Stimulated activated effector memory CD8-positive, alpha-beta T cell treated with anti-CD3 and anti-CD28 coated beads, Interleukin-12 subunit alpha, Interleukin-12 subunit beta, amount 100 ng/mL, for 72 hours (primary cell): ENCODE data around the gene MRPL43.
A peak's percentile ranks its signal among the peaks of the same experiment; 100 is the strongest.

Source experiments
- ATAC-seq: fragments of 150-1000 bp; cut with Tn5 transposase; 2 replicates; pipeline ENCODE4 v1.10.0; 2021
- DNase-seq, 2 donors: peaks; one replicate each; pipeline ENCODE4 v3.0.0; 2021 to 2022; ENCODE audit warnings: low spot score in 2 of 2
- H3K27ac Mint-ChIP-seq: one replicate; pipeline ENCODE4 v1.8.0; 2022; ENCODE audit warnings: mild to moderate bottlenecking, mixed read lengths
- H3K36me3 Mint-ChIP-seq: one replicate; pipeline ENCODE4 v1.8.0; 2022; ENCODE audit warnings: mild to moderate bottlenecking, mixed read lengths
- H3K4me1 Mint-ChIP-seq: one replicate; pipeline ENCODE4 v1.8.0; 2022; ENCODE audit warnings: mixed read lengths
- H3K4me3 Mint-ChIP-seq: one replicate; pipeline ENCODE4 v1.8.0; 2022; ENCODE audit warnings: mild to moderate bottlenecking, mixed read lengths
- H3K9me3 Mint-ChIP-seq: one replicate; pipeline ENCODE4 v1.8.0; 2022; ENCODE audit warnings: mixed read lengths

The MRPL43 gene

DNA sequence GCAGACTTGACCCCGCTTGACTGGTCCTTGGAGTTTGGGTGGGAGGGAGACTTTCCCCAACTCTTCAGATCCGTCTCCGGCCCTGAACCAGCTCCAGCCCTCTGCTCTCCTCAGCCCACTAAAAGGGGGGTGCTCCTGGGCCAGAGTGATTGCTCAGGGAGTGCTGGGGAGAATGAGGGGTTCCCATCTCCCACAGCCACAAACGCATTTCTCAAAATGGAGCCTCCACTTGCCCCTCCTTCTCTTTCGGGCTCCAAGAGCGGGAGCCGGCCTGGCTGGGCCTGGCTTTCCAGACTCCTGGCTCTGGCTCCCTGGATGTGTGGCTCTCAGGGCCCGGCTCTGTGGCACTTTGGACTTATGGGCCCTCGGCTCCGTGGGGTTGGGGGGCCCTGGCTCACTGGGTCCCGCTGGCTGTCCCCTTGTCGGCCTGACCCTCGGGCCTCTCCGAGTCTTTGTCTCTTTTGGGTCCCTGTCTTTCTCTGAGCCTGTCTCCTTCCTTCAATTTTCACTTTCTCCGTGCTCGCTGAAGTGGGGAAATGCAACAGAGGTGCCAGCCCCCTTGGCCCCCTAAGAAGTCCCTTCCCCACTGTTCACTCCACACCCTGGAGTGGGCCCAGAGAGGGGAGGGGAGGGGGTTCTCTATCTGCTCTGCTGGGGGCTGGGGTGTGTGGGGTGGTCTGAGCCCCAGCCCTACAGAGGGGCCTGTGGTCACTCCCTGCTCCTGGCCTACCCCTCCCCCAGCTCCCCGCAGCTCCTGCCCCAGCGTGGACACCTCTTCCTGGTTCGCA lies 13.0 kb upstream of the MRPL43 start:
- H3K36me3 Mint-ChIP-seq = peaks cover 17% of the 10 kb centered on the region
- peaks cover 28% of the 10 kb centered on the region for H3K4me1 Mint-ChIP-seq
- H3K4me3 Mint-ChIP-seq = peak overlapping the region; percentile 81
- ATAC-seq = no peak
- H3K27ac Mint-ChIP-seq = peak overlapping the region; percentile 34
- H3K9me3 Mint-ChIP-seq = no peaks in the 10 kb centered on the region
- DNase-seq = no peak

GRCh38 chr10:100999742-101000126 lies 12.4 kb upstream of the MRPL43 start, which contains the start of gene LZTS2:
Gene LZTS2 (plus strand): TSS chr10:100999808. CDS start chr10:101002539, 2,731 bp downstream.
- H3K4me1 Mint-ChIP-seq = peaks cover 28% of the 10 kb centered on the region
- DNase-seq (no peak), ATAC-seq (no peak)
- no peaks in the 10 kb centered on the region for H3K9me3 Mint-ChIP-seq
- peak within 1 kb of the TSS; percentile 84 for H3K27ac Mint-ChIP-seq
- H3K4me3 Mint-ChIP-seq = peak within 1 kb of the TSS; percentile 81
- peaks cover 23% of the 10 kb centered on the region for H3K36me3 Mint-ChIP-seq

DNA sequence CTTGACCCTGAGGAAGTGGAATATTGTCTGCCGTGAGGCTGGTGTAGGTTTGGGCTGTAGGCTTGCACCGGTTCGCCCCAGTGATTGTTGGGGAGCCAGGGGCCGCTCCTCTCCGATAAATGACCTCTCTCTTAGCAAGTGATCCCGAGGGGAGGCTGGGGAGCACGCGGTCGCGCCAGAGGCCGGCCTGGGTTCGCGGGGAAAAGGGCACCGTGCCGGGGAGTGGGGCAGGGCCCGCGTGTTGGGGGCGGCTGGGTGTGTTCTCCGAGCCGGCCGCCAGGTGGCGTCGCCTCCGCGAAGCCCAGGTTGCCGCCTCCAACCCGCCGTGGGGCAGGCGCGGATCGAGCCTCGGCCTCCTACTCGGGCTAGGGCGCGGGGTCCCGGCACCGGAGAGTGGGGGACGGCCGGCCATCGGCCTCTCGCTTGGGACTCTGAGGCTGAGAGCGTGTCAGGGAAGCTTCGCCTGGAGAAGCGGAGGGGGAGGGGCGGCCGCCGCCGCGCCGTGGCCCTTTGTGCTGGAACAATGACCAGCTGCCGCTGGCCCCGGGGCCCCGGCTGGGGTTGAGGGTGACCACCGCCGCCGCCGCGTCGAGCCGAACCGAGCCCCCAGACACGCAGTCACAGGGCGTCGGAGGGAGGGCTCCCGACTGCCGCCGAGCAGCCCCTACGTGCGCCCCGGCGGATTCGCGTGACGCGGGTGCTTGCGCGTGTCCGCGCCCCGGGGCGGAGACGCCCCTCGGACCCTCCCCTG lies 11.9 kb upstream of the MRPL43 start:
- Mint-ChIP-seq H3K4me1 (peaks cover 28% of the 10 kb centered on the region), H3K27ac (peak overlapping the region; percentile 84), H3K4me3 (peak overlapping the region; percentile 81), H3K9me3 (no peaks in the 10 kb centered on the region), H3K36me3 (peaks cover 28% of the 10 kb centered on the region)
- ATAC-seq (peak; percentile 79), DNase-seq (peak; percentile 87 to 89)

- ATAC-seq (peak; percentile 52), DNase-seq (peak in 1 of 2 donors; percentile 37)
- Mint-ChIP-seq H3K36me3 (peaks cover 36% of the 10 kb centered on the region), H3K9me3 (no peaks in the 10 kb centered on the region), H3K4me3 (peak overlapping the region; percentile 81), H3K4me1 (peaks cover 28% of the 10 kb centered on the region), H3K27ac (peak overlapping the region; percentile 84)
These were observed 11.1 kb upstream of the MRPL43 start for GRCh38 chr10:100998183-100998990.

DNA sequence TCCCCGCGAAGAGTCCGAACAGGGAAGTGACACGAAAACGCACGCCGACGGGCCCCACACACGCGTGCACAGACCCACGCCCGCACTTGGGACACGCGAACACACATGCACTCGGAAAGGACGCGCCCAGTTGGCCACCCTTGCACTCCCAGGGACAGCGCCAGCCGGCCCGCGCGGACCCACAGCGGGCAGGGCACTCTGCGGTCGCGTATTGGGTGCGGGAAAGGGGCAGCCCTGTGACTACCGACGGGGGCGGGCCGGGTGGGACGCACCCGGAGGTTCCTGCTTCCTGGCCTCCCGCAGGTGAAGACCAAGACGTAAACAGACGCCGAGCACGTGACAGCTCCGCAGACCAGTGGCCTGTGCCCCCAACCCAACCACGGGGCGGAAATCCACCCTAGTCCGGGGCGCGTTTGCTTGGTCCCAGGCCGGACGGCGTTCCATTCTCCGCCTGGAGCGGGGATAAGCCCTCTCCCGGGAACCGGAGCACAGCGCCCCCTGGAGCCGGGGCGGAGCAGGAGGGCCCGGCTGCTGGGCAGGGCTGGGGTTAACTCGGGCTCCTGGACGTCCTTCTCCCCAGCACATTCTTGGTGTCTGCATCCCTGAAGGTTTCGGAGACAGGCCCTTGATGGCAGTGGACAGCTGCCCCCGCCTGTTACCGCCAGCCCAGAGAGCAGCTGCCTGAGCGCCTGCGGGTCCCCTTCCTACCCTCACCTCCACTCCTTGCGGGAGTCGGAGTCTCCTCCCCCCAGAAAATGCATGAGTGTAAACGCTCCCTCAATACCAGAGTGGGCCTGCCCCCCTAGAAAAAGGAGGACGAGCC lies 10.3 kb upstream of the MRPL43 start:
- H3K4me1 Mint-ChIP-seq = peaks cover 28% of the 10 kb centered on the region
- peaks cover 44% of the 10 kb centered on the region for H3K36me3 Mint-ChIP-seq
- H3K9me3 Mint-ChIP-seq = no peaks in the 10 kb centered on the region
- H3K4me3 Mint-ChIP-seq = peak overlapping the region; percentile 81
- ATAC-seq = peak; percentile 70
- peak; percentile 84 to 92 for DNase-seq
- H3K27ac Mint-ChIP-seq = peak overlapping the region; percentile 84

DNA sequence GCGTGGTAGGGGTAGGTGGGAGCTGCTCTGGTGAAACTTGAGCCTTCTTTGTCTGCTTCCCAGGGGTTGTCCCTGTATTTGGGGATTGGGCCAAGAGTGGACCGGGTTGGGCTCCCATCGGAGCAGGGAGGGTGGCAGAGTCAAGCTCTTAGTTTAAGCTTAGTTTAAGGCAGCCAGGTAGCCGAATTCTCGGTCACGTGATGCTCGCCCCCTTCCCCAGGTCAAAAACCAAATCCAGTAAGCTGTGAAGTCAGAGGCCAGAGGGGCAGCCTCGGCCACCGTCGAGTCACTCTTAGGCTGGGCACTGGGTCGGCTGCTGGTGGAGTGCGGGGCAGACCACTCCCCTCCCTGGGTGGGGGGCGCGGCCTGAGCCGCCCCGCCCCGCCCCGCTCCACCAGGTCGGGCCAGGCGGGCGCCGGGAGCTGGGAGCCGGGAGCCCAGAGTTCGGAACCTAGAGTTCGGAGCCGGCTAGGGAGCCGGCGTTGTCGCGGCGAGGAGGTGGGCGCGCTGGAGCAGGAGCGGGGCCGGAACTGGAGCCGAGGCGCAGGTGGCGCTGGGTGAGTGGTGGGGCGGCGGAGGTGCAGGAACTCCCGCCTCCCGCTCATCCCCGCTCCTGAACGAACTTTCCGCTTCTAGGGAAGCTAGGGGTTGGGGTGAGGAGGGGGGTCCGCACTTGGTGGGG lies 9.5 kb upstream of the MRPL43 start:
- H3K36me3 Mint-ChIP-seq = peaks cover 52% of the 10 kb centered on the region
- ATAC-seq (peak; percentile 31), DNase-seq (peak in 1 of 2 donors; percentile 77)

DNA sequence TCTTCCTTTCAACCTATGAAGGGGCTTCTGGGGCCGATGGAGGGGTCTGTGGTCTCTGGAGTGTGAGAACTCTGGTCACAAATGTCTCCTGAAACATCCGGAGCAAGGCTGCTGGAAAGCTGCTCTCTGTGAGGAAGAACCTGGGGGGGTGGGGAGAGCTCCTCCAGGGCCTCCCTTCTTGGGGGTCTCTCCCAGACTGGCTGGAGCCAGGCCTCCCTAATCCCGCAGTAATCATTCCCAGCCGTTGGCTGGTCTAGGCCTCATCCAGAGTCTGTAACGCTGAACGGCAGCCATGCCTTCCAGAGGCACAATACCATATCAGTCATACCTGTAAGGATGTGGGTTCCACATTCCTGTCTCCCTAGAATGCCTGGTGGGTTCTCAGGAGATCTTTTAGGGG lies 7.9 kb upstream of the MRPL43 start:
- DNase-seq (no peak), ATAC-seq (no peak)
- peaks cover 68% of the 10 kb centered on the region for H3K36me3 Mint-ChIP-seq
- peak overlapping the region; percentile 84 for H3K27ac Mint-ChIP-seq
- H3K4me1 Mint-ChIP-seq = peaks cover 32% of the 10 kb centered on the region
- H3K4me3 Mint-ChIP-seq = no peak overlapping the region
- no peaks in the 10 kb centered on the region for H3K9me3 Mint-ChIP-seq

More for the DNA sequence above, 9.5 kb upstream of the MRPL43 start:
- Mint-ChIP-seq H3K4me1 (peaks cover 28% of the 10 kb centered on the region), H3K4me3 (peak overlapping the region; percentile 81), H3K9me3 (no peaks in the 10 kb centered on the region), H3K27ac (peak overlapping the region; percentile 84)

DNA sequence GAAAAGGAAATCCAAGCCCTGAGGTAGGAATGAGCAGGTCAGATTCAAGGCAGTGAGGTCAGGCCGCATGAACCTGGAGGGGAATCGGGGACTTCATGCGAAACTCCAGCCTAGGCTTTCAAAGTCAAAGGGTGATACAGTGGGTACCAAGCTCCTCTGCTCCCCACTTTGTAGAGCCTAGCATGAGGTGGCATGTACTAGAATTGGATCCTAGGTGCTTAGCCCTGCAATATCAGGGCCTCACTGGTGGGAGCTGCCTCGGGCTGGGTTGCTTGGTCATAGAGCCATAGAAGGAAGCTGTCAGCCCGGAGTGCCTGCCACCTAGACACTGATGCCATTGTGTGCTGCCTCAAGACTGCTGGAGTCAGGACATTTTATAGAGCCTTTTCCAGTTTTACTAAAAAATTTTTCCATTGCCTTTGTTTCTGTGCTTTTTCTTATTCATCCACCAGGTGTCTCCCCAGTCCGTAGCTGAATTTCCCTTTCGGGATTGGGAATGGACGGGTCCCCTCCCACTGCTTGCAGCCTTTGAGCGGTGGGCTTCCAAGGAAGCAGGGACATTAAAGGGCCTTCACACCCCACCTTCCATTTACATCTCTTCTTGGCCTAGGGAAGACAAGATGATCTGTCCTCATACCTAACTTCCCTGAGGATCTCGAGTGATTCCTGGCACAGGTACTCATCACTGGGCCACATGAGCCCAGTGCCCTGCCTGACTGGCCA lies 6.8 kb upstream of the MRPL43 start:
- peaks cover 78% of the 10 kb centered on the region for H3K36me3 Mint-ChIP-seq
- ATAC-seq (no peak), DNase-seq (no peak)
- H3K27ac Mint-ChIP-seq = peak overlapping the region; percentile 84
- peaks cover 42% of the 10 kb centered on the region for H3K4me1 Mint-ChIP-seq
- H3K4me3 Mint-ChIP-seq = no peak overlapping the region
- no peaks in the 10 kb centered on the region for H3K9me3 Mint-ChIP-seq

GRCh38 chr10:100989088-100989487 lies 1.8 kb upstream of the MRPL43 start:
- Mint-ChIP-seq H3K27ac (no peak overlapping the region), H3K9me3 (no peaks in the 10 kb centered on the region), H3K4me1 (peaks cover 50% of the 10 kb centered on the region), H3K36me3 (peaks cover 74% of the 10 kb centered on the region), H3K4me3 (peak overlapping the region; percentile 99)
- DNase-seq (no peak), ATAC-seq (no peak)

DNA sequence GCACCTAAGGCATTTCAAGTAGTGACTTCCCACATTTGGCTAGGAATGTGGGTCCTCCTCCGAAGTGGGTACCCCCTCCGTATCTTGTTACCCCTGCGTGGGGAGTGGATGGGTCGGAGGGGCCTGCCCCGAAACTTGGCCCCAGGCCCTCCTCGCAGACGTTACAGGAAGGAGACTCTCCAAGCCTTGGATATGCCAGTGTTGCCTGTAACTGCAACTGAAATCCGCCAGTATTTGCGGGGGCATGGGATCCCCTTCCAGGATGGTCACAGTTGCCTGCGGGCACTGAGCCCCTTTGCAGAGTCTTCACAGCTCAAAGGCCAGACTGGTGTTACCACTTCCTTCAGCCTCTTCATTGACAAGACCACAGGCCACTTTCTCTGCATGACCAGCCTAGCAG lies 869 bp upstream of the MRPL43 start:
- Mint-ChIP-seq H3K27ac (peak overlapping the region; percentile 97), H3K4me1 (peaks cover 53% of the 10 kb centered on the region), H3K9me3 (no peaks in the 10 kb centered on the region), H3K36me3 (peaks cover 65% of the 10 kb centered on the region), H3K4me3 (peak overlapping the region; percentile 99)
- DNase-seq (no peak), ATAC-seq (no peak)

- DNase-seq = no peak
- peaks cover 60% of the 10 kb centered on the region for H3K36me3 Mint-ChIP-seq
- H3K4me3 Mint-ChIP-seq = peak overlapping the region; percentile 99
- peak overlapping the region; percentile 97 for H3K27ac Mint-ChIP-seq
- no peaks in the 10 kb centered on the region for H3K9me3 Mint-ChIP-seq
- peaks cover 53% of the 10 kb centered on the region for H3K4me1 Mint-ChIP-seq
- ATAC-seq = peak; percentile 3
These were observed 370 bp upstream of the MRPL43 start for GRCh38 chr10:100987685-100988049.

DNA sequence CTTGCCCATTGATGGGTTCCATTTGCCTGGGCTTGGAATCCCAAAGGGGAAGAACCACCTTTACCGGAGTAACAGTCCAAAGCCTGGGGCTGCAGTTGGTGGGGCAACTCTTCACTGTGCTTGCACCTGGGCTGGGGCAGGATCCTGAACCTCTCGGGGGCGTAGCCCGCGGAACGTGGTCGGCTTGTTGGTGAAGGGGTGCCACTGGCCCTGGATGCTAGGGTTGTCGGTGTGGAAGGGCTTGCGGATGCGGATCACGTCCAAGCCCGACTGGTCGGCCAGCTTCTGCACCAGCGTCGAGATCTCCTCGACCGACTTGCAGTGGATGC lies 710 bp downstream of the MRPL43 start:
- Mint-ChIP-seq H3K4me1 (peaks cover 53% of the 10 kb centered on the region), H3K27ac (peak overlapping the region; percentile 97), H3K4me3 (peak overlapping the region; percentile 99), H3K9me3 (no peaks in the 10 kb centered on the region), H3K36me3 (peaks cover 59% of the 10 kb centered on the region)
- ATAC-seq = no peak
- DNase-seq = no peak

DNA sequence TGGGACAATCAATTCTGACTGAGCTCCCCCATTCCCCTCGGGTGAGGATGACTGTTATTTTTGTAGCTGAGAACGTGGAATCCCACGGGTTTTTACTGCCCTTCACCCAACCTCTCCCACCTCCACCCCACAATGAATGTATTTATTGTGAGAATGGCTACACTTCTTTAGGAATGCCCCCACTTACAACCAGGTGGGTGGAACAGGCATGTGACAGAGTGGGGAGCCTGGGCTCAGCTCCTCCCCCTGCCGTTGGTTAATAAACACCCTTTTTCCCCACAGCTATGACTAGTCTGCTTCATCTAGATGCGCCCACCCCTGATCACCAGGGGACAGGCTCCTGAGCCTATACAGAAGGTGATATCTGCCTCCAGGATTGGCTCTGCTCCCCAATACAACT lies 2.0 kb downstream of the MRPL43 start:
- no peak for DNase-seq
- ATAC-seq = no peak
- no peaks in the 10 kb centered on the region for H3K9me3 Mint-ChIP-seq
- peak overlapping the region; percentile 99 for H3K4me3 Mint-ChIP-seq
- H3K4me1 Mint-ChIP-seq = peaks cover 42% of the 10 kb centered on the region
- peaks cover 50% of the 10 kb centered on the region for H3K36me3 Mint-ChIP-seq
- H3K27ac Mint-ChIP-seq = no peak overlapping the region
